Lower leg skin (tissue), 3 donors: ENCODE measurements around the gene PEX10.

Experiments
- POLR2A ChIP-seq, 2 donors: fragments of 450-650 bp; IDR thresholded peaks; one replicate each; pipeline ENCODE4 v1.6.1; 2016 to 2017; ENCODE audit warnings: antibody characterized with exemption in 2 of 2, mild to moderate bottlenecking in 1 of 2, moderate library complexity in 1 of 2
- TF ChIP-seq, protein P1 (sequence below), 3 donors: fragments of 450-650 bp; IDR thresholded peaks; one replicate each; pipeline ENCODE4 v1.5.1; 2016; ENCODE audit warnings: antibody characterized with exemption in 3 of 3, mild to moderate bottlenecking in 3 of 3, moderate library complexity in 2 of 3

DNA sequence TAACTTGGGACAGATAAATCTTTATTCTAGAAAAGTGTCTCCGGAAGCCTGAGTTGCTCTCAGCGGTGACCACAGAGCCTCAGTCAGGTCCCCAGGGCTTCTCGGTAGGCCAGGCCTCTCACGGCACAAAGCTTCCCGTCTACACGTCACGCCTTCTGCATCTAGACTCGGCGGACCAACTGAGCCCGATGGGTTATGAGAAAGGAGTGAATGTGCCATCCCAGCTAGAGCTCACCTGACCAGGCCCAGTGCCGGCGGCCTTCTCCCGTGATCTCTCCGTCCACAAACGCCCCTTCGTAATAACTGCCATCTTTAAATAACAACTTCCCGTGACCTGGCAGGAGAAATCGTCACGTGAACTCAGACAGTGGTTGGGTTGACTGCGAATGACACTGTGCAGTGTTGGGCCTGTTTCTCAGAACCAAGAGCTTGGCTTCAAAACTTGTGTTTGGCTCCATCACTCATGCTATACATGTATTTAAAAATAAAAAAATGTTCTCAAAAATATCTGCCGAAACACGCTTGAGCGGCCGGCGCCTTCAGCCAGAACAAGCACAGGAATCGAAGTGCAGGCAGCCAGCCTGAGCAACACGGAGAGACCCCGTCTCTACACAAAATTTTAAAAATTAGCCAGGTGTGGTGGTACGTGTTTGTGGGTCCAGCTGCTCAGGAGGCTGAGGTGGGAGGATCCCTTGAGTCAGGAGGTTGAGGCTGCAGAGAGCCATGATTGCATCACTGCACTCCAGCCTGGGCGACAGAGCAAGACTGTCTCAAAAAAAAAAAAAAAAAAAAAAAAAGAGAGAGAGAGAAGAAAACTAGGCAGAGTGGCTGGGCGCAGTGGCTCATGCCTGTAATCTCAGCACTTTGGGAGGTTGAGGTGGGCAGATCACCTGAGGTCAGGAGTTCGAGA, 24.1 kb downstream of the PEX10 start:
- TF ChIP-seq, protein P1, sequence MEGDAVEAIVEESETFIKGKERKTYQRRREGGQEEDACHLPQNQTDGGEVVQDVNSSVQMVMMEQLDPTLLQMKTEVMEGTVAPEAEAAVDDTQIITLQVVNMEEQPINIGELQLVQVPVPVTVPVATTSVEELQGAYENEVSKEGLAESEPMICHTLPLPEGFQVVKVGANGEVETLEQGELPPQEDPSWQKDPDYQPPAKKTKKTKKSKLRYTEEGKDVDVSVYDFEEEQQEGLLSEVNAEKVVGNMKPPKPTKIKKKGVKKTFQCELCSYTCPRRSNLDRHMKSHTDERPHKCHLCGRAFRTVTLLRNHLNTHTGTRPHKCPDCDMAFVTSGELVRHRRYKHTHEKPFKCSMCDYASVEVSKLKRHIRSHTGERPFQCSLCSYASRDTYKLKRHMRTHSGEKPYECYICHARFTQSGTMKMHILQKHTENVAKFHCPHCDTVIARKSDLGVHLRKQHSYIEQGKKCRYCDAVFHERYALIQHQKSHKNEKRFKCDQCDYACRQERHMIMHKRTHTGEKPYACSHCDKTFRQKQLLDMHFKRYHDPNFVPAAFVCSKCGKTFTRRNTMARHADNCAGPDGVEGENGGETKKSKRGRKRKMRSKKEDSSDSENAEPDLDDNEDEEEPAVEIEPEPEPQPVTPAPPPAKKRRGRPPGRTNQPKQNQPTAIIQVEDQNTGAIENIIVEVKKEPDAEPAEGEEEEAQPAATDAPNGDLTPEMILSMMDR (IDR thresholded peaks at IDR 0.05) = no peak
- no peak for TF ChIP-seq POLR2A (IDR thresholded peaks at IDR 0.05)
